ENCODE data around the gene MMP21.

- TF ChIP-seq CTCF (IDR thresholded peaks at IDR 0.05; ENCODE audit: borderline replicate concordance, extremely low read depth, low read length, poor library complexity, severe bottlenecking) (no peak), EZH2 (IDR thresholded peaks at IDR 0.05; ENCODE audit: borderline replicate concordance, low read depth, low read length, severe bottlenecking) (no peak)
These were observed 37.4 kb downstream of the MMP21 start for GRCh38 chr10:125738206-125738605.

All from DND-41 (cell line).